Natural killer cell (primary cell): ENCODE data around the gene UNC13D. TPM values are rescaled to one million over a fixed set of nuclear protein-coding genes. Genes with fewer than 3 reads are reported as not detected.
A peak's percentile ranks its signal among the peaks of the same experiment; 100 is the strongest.

Experiments used
- ATAC-seq, 3 donors: fragments of 150-1000 bp in 2 of 3; fragments of 200-7000 bp in 1 of 3; cut with Tn5 transposase; 1 replicate in 1 of 3; 2 replicates in 2 of 3; pipeline ENCODE4 v1.10.0; 2021; ENCODE audit warnings: mild to moderate bottlenecking in 2 of 3, moderate library complexity in 2 of 3
- DNase-seq, 2 donors: peaks; one replicate each; pipeline versions ENCODE4 v3.0.0 to v3.0.0-alpha.2; 2013 to 2021; ENCODE audit warnings: mixed read lengths in 1 of 2
- H3K27ac ChIP-seq: one replicate; pipeline ENCODE4 v1.5.1; 2013; ENCODE audit warnings: mild to moderate bottlenecking, low read length
- H3K27me3 ChIP-seq: one replicate; pipeline ENCODE4 v1.6.1; 2013; ENCODE audit warnings: low read length; ENCODE audit not compliant: control insufficient read depth, insufficient read depth
- H3K36me3 ChIP-seq: one replicate; pipeline ENCODE4 v1.6.1; 2013; ENCODE audit warnings: low read length; ENCODE audit not compliant: control insufficient read depth, insufficient read depth
- H3K4me1 ChIP-seq: one replicate; pipeline ENCODE4 v1.6.1; 2013; ENCODE audit warnings: low read length; ENCODE audit not compliant: control insufficient read depth, insufficient read depth
- H3K4me3 ChIP-seq: one replicate; pipeline ENCODE4 v1.5.1; 2013; ENCODE audit warnings: low read length
- H3K9me3 ChIP-seq: one replicate; pipeline ENCODE4 v1.6.1; 2013; ENCODE audit warnings: low read length; ENCODE audit not compliant: control insufficient read depth, insufficient read depth
- H3K27ac Mint-ChIP-seq, 2 donors: one replicate each; pipeline ENCODE4 v1.8.0; 2022; ENCODE audit warnings: mild to moderate bottlenecking in 2 of 2, mixed read lengths in 2 of 2, moderate library complexity in 1 of 2
- H3K27me3 Mint-ChIP-seq, 2 donors: one replicate each; pipeline ENCODE4 v1.8.0; 2022; ENCODE audit warnings: low read depth in 2 of 2, mixed read lengths in 2 of 2
- H3K36me3 Mint-ChIP-seq: one replicate; pipeline ENCODE4 v1.8.0; 2022; ENCODE audit warnings: mixed read lengths
- H3K4me1 Mint-ChIP-seq, 2 donors: one replicate each; pipeline ENCODE4 v1.8.0; 2022; ENCODE audit warnings: mixed read lengths in 2 of 2
- H3K4me3 Mint-ChIP-seq: one replicate; pipeline ENCODE4 v1.8.0; 2022; ENCODE audit warnings: mild to moderate bottlenecking, moderate library complexity, mixed read lengths
- H3K9me3 Mint-ChIP-seq, 2 donors: one replicate each; pipeline ENCODE4 v1.8.0; 2022; ENCODE audit warnings: mixed read lengths in 2 of 2
- WGBS: methylation state at CpG from one replicate; pipeline ENCODE4 v1.1.7; 2013; ENCODE audit warnings: missing lambda C conversion rate; ENCODE audit not compliant: insufficient coverage; 5-methylcytosine and 5-hydroxymethylcytosine counted together
- intact Hi-C: fragments of 100-400 bp; cut with micrococcal nuclease; formaldehyde crosslinking; loops from one replicate; pipeline ENCODE4 v1.14.2; 2022
- total RNA-seq, 4 donors: library from RNA; stranded (reverse); fragments of 120-200 nt in 1 of 4; gene quantifications; one replicate each; pipeline versions ENCODE4 v1.2.3 to v1.2.4, GENCODE V29; 2013 to 2022
- TF ChIP-seq, protein P1 (sequence below): fragments of 200-600 bp; IDR thresholded peaks from one replicate; pipeline ENCODE4 v1.8.0; 2022; ENCODE audit warnings: antibody characterized with exemption

UNC13D gene
- total RNA-seq, 3 donors from 2014 or later (not counting 1 experiment from before 2014, with no cell fraction given) = 269 to 279 (median 277) TPM

DNA sequence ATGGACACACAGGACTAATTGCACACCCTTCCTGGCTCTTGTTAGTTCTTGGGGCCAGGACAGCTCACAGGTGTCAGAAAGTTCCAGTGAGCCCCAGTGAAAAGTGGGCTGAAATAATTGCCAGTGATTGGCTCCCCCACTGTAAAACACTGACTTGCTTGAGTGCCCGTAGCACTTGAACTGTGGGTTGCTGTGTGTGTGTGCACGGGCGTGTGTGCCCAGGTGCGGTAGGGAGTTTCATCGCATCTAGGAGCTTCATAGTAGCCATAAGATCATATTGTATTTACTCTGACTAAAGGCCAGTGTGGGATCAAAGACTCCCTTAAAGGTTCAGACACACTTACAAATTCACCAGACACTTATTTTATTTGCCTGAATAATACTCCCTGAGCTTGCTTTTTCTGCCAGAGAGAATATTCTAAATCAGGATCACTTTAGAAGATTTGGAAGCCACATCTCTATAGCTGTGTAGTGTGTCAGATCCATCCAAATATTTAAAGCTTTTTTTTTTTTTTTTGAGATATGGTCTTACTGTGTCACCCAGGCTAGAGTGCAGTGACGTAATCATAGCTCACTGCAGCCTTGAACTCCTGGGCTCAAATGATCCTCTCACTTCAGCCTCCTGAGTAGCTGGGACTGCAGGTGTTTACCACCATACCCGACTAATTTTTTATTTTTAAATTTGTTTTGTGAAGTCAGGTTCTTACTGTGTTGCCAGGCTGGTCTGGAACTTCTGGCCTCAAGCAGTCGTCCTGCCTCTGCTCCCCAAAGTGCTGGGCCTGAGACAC is 48.2 kb downstream of the UNC13D start:
- WGBS = 76% methylated on average over 8 of the region's 8 CpGs
- Mint-ChIP-seq H3K36me3 (no peaks in the 10 kb centered on the region), H3K4me3 (no peak overlapping the region), H3K27me3 (no peaks in the 10 kb centered on the region), H3K4me1 (peaks cover 0 to 4% of the 10 kb centered on the region in 2 donors), H3K9me3 (no peaks in the 10 kb centered on the region), H3K27ac (peak overlapping the region in 1 of 2 donors; percentile 38)
- H3K9me3 ChIP-seq = no peaks in the 10 kb centered on the region
- ATAC-seq (no peak), DNase-seq (no peak)
- H3K36me3 ChIP-seq = peaks cover 13% of the 10 kb centered on the region
- no peaks in the 10 kb centered on the region for H3K4me1 ChIP-seq
- no peaks in the 10 kb centered on the region for H3K27me3 ChIP-seq
- no peak overlapping the region for H3K27ac ChIP-seq
- no peak overlapping the region for H3K4me3 ChIP-seq
- intact Hi-C loops = no loop called here
- TF ChIP-seq, protein P1, sequence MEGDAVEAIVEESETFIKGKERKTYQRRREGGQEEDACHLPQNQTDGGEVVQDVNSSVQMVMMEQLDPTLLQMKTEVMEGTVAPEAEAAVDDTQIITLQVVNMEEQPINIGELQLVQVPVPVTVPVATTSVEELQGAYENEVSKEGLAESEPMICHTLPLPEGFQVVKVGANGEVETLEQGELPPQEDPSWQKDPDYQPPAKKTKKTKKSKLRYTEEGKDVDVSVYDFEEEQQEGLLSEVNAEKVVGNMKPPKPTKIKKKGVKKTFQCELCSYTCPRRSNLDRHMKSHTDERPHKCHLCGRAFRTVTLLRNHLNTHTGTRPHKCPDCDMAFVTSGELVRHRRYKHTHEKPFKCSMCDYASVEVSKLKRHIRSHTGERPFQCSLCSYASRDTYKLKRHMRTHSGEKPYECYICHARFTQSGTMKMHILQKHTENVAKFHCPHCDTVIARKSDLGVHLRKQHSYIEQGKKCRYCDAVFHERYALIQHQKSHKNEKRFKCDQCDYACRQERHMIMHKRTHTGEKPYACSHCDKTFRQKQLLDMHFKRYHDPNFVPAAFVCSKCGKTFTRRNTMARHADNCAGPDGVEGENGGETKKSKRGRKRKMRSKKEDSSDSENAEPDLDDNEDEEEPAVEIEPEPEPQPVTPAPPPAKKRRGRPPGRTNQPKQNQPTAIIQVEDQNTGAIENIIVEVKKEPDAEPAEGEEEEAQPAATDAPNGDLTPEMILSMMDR = no peak

DNA sequence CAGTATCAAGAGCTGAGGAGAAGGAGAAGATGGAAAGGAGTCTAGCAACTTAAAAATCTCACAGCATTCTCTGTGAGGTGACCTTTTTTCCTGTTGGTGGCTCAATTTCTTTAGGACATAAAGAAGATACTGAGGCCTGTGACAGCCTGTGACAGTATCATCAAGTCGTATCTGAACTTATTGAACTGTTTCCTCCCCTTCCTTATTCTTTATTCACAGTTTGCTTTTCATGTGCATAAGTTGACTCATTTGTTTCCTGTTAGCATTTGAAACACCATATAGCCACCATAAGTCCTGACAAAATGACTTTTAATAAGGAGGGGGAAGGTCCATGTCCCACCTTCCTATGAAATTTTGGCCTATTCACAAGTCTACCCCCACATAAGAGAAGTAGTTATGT is 50.7 kb downstream of the UNC13D start:
- DNase-seq = no peak
- Histone ChIP-seq H3K36me3 (peaks cover 13% of the 10 kb centered on the region), H3K27me3 (no peaks in the 10 kb centered on the region), H3K4me3 (no peak overlapping the region), H3K4me1 (no peaks in the 10 kb centered on the region), H3K27ac (no peak overlapping the region), H3K9me3 (no peaks in the 10 kb centered on the region)
- WGBS = 45% methylated on average over 1 of the region's 1 CpG
- Mint-ChIP-seq H3K36me3 (no peaks in the 10 kb centered on the region), H3K9me3 (no peaks in the 10 kb centered on the region), H3K27ac (no peak overlapping the region), H3K27me3 (no peaks in the 10 kb centered on the region), H3K4me3 (no peak overlapping the region), H3K4me1 (peaks cover 0 to 4% of the 10 kb centered on the region in 2 donors)
- intact Hi-C loops = no loop called here
- no peak for ATAC-seq
- TF ChIP-seq, protein P1 = no peak

DNA sequence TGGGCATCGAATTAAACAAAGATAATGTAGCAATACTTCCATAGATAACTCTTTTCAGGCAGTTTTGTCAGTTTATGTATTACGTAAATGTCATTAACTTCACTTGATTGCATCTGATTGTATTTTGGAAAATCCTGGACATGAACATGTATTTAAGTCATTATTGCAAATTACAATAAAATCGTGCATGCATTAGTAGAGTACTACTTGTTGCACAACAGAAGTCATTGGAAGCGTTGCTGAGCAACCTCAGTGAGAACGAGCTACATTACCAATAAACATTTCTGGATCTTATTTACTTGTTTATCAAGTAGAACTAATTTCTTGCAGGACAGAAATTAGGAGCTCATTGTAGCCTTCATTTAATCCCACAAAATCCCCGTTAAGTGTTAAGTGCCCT is 53.0 kb downstream of the UNC13D start:
- Mint-ChIP-seq H3K9me3 (no peaks in the 10 kb centered on the region), H3K4me1 (peaks cover 8% of the 10 kb centered on the region in 2 donors), H3K4me3 (no peak overlapping the region), H3K36me3 (no peaks in the 10 kb centered on the region), H3K27me3 (no peaks in the 10 kb centered on the region), H3K27ac (no peak overlapping the region)
- DNase-seq = no peak
- no peak for ATAC-seq
- Histone ChIP-seq H3K4me1 (peaks cover 9% of the 10 kb centered on the region), H3K27me3 (no peaks in the 10 kb centered on the region), H3K4me3 (no peak overlapping the region), H3K27ac (no peak overlapping the region), H3K36me3 (peaks cover 6% of the 10 kb centered on the region), H3K9me3 (no peaks in the 10 kb centered on the region)
- intact Hi-C loops = no loop called here
- 95% methylated on average over 3 of the region's 6 CpGs for WGBS
- TF ChIP-seq, protein P1 = no peak
